Panc1 (cell line): ENCODE results near the gene UGT1A6. TPM values are rescaled to one million over a fixed set of nuclear protein-coding genes. Genes with fewer than 3 reads are reported as not detected.

Experiments
- ATAC-seq: fragments of 200-7000 bp; cut with Tn5 transposase; 2 replicates; pipeline ENCODE4 v1.9.1; 2020; ENCODE audit warnings: mild to moderate bottlenecking, moderate library complexity
- BruUV-seq: library from RNA; stranded (reverse); fragments of 400-500 nt; replicated peaks from 2 replicates; lab custom pipeline; 2021; lab: Mats Ljungman, UMichigan
- CTCF ChIA-PET: fragments of 300-600 bp; sonication (Branson Sonifier 250); formaldehyde crosslinking; loops from one replicate; lab custom pipeline; 2022; ENCODE audit warnings: antibody characterized with exemption; lab: Charles Lee
- POLR2A ChIA-PET: fragments of 300-600 bp; sonication (Branson Sonifier 250); formaldehyde crosslinking; loops from one replicate; lab custom pipeline; 2022; ENCODE audit warnings: antibody characterized with exemption; lab: Charles Lee
- DNase-seq: peaks from one replicate; pipeline ENCODE4 v3.0.0-alpha.2; 2010; ENCODE audit warnings: low read depth, low spot score
- H3K27ac ChIP-seq: 2 replicates; pipeline ENCODE4 v1.5.1; 2011; ENCODE audit warnings: mild to moderate bottlenecking, low read length, inconsistent platforms
- H3K27me3 ChIP-seq: fragments of 200-500 bp; sonication (Bioruptor generic); 2 replicates; pipeline ENCODE4 v1.6.0; 2014; ENCODE audit warnings: low read length, inconsistent platforms; ENCODE audit not compliant: control insufficient read depth, insufficient read depth
- H3K36me3 ChIP-seq: fragments of 200-500 bp; sonication (Bioruptor generic); 2 replicates; pipeline ENCODE4 v1.5.1; 2014; ENCODE audit warnings: inconsistent platforms, mild to moderate bottlenecking, low read length, moderate library complexity; ENCODE audit not compliant: control insufficient read depth, insufficient read depth
- H3K4me1 ChIP-seq: 2 replicates; pipeline ENCODE4 v1.5.1; 2011; ENCODE audit warnings: inconsistent platforms, mild to moderate bottlenecking, low read length, moderate library complexity; ENCODE audit not compliant: control insufficient read depth, insufficient read depth
- H3K4me3 ChIP-seq, 2 experiments: 2 replicates each; pipeline ENCODE4 v1.5.1; 2011 to 2012; ENCODE audit warnings: low read depth in 2 of 2, low read length in 2 of 2, mild to moderate bottlenecking in 2 of 2, inconsistent platforms in 1 of 2, moderate library complexity in 1 of 2
- H3K9me3 ChIP-seq: fragments of 200-500 bp; sonication (Bioruptor generic); 2 replicates; pipeline ENCODE4 v1.5.1; 2014; ENCODE audit warnings: low read depth, mild to moderate bottlenecking, inconsistent platforms, low read length, moderate library complexity; ENCODE audit not compliant: control insufficient read depth, insufficient read depth
- POLR2AphosphoS5 ChIP-seq: IDR thresholded peaks from 2 replicates; pipeline ENCODE4 v1.6.1; 2012; ENCODE audit warnings: mild to moderate bottlenecking, low read depth, low read length, moderate library complexity
- SIN3A ChIP-seq: IDR thresholded peaks from 2 replicates; pipeline ENCODE4 v1.6.1; 2012; ENCODE audit warnings: low read depth, mild to moderate bottlenecking, low read length, moderate library complexity, borderline replicate concordance; ENCODE audit not compliant: insufficient read depth
- TCF7L2 ChIP-seq: IDR thresholded peaks from 2 replicates; pipeline ENCODE4 v1.6.1; 2011; ENCODE audit warnings: mild to moderate bottlenecking, low read depth, low read length, inconsistent platforms
- in situ Hi-C: cut with HindIII; loops from 2 replicates; pipeline ENCODE4 v1.10.0; 2016; ENCODE audit warnings: low sequenced_read_pairs, low pct_unique_long_range_greater_than_20kb
- intact Hi-C: fragments of 100-400 bp; cut with micrococcal nuclease; formaldehyde crosslinking; loops from one replicate; pipeline ENCODE4 v1.10.0; 2022; ENCODE audit not compliant: unreplicated experiment
- total RNA-seq: library from RNA; stranded (reverse); gene quantifications from one replicate; pipeline ENCODE4 v1.2.1, GENCODE V29; 2021; ENCODE audit not compliant: unreplicated experiment
- TF ChIP-seq, protein P1 (sequence below): fragments of 450-650 bp; IDR thresholded peaks from 2 replicates; pipeline ENCODE4 v1.5.1; 2017; ENCODE audit warnings: mild to moderate bottlenecking
- TF ChIP-seq, protein P2 (sequence below), 2 experiments: IDR thresholded peaks; 2 replicates each; pipeline ENCODE4 v1.6.1; 2011 to 2012; ENCODE audit warnings: low read depth in 2 of 2, control low read depth in 1 of 2, low read length in 1 of 2, mild to moderate bottlenecking in 1 of 2, moderate library complexity in 1 of 2; ENCODE audit not compliant: insufficient read depth in 1 of 2

The UGT1A6 gene
- total RNA-seq, 1 experiment from 2014 or later: not detected

DNA sequence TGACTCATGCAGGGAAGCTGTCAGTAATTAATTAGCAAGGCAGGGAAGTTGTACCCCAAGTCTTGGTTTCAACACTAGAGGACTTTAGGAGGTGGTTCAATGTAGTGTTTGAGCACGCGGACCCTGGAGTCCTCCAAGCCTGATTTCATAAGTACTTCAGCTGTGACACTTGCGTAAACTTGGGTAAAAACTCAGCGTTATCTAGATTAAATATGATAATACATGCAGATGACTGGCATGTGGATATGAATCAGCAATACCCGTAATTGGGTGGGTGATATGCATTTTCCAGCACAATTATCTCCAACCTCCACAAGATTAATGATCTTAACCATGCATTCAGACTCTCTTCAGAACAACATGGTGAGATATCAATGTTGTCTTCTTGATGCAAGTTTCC, 5.8 kb upstream of the UGT1A6 start:
- ChIA-PET POLR2A (no interaction called here), CTCF (no interaction called here)
- intact Hi-C loops (no loop called here), in situ Hi-C loops (no loop called here)
- Histone ChIP-seq H3K9me3 (no peaks in the 10 kb centered on the region), H3K4me1 (peaks cover 8% of the 10 kb centered on the region), H3K27ac (no peak overlapping the region), H3K27me3 (no peaks in the 10 kb centered on the region), H3K4me3 (no peak overlapping the region), H3K36me3 (no peaks in the 10 kb centered on the region)
- TF ChIP-seq POLR2AphosphoS5 (no peak), SIN3A (no peak), TCF7L2 (no peak)
- TF ChIP-seq, protein P1, sequence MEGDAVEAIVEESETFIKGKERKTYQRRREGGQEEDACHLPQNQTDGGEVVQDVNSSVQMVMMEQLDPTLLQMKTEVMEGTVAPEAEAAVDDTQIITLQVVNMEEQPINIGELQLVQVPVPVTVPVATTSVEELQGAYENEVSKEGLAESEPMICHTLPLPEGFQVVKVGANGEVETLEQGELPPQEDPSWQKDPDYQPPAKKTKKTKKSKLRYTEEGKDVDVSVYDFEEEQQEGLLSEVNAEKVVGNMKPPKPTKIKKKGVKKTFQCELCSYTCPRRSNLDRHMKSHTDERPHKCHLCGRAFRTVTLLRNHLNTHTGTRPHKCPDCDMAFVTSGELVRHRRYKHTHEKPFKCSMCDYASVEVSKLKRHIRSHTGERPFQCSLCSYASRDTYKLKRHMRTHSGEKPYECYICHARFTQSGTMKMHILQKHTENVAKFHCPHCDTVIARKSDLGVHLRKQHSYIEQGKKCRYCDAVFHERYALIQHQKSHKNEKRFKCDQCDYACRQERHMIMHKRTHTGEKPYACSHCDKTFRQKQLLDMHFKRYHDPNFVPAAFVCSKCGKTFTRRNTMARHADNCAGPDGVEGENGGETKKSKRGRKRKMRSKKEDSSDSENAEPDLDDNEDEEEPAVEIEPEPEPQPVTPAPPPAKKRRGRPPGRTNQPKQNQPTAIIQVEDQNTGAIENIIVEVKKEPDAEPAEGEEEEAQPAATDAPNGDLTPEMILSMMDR: no peak
- no TSS peak for BruUV-seq
- no peak for ATAC-seq
- DNase-seq: no peak

DNA sequence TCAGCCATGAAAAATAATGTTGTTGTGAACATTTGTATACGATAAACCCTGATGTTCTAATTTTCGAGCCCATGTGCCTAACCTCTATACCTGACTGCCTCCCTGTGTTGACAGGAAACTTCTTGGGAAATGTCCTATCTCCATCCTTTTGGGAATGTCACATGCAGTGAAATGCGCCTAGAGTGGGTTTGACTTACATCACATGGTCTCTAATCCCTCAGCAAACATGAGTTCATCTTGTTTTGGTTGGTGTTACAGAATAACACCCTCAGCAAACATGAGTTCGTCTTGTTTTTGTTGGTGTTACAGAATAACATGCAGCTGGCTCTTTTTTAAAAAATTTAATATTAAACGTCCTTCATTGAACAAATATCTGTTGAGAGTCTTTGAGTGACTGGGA, 4.3 kb upstream of the UGT1A6 start:
- H3K4me3 ChIP-seq: no peak overlapping the region
- no peaks in the 10 kb centered on the region for H3K36me3 ChIP-seq
- TF ChIP-seq SIN3A (no peak), TCF7L2 (no peak), POLR2AphosphoS5 (no peak)
- TF ChIP-seq, protein P2, sequence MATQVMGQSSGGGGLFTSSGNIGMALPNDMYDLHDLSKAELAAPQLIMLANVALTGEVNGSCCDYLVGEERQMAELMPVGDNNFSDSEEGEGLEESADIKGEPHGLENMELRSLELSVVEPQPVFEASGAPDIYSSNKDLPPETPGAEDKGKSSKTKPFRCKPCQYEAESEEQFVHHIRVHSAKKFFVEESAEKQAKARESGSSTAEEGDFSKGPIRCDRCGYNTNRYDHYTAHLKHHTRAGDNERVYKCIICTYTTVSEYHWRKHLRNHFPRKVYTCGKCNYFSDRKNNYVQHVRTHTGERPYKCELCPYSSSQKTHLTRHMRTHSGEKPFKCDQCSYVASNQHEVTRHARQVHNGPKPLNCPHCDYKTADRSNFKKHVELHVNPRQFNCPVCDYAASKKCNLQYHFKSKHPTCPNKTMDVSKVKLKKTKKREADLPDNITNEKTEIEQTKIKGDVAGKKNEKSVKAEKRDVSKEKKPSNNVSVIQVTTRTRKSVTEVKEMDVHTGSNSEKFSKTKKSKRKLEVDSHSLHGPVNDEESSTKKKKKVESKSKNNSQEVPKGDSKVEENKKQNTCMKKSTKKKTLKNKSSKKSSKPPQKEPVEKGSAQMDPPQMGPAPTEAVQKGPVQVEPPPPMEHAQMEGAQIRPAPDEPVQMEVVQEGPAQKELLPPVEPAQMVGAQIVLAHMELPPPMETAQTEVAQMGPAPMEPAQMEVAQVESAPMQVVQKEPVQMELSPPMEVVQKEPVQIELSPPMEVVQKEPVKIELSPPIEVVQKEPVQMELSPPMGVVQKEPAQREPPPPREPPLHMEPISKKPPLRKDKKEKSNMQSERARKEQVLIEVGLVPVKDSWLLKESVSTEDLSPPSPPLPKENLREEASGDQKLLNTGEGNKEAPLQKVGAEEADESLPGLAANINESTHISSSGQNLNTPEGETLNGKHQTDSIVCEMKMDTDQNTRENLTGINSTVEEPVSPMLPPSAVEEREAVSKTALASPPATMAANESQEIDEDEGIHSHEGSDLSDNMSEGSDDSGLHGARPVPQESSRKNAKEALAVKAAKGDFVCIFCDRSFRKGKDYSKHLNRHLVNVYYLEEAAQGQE (IDR thresholded peaks at IDR 0.05; ENCODE audit: insufficient read depth in 1 of 2, low read depth in 2 of 2, low read length in 1 of 2): no peak
- TF ChIP-seq, protein P1: no peak
- BruUV-seq: no TSS peak
- ATAC-seq: no peak
- no peaks in the 10 kb centered on the region for H3K9me3 ChIP-seq
- no peak for DNase-seq
- in situ Hi-C loops: no loop called here
- intact Hi-C loops: no loop called here
- CTCF ChIA-PET: no interaction called here
- POLR2A ChIA-PET: no interaction called here
- peaks cover 8% of the 10 kb centered on the region for H3K4me1 ChIP-seq
- no peak overlapping the region for H3K27ac ChIP-seq
- H3K27me3 ChIP-seq: no peaks in the 10 kb centered on the region
